GM19099 (cell line): Measurements from ENCODE around the gene SALL3.

Source experiments
- POLR2A ChIP-seq: IDR thresholded peaks from 3 replicates; pipeline ENCODE4 v1.6.1; 2011; ENCODE audit warnings: low read depth; ENCODE audit not compliant: insufficient read length; ENCODE audit errors: extremely low read depth

SALL3 gene

GRCh38 chr18:78983512-78983911 is 3.9 kb downstream of the SALL3 start:
- no peak for TF ChIP-seq POLR2A

GRCh38 chr18:78984941-78985784 is 5.5 kb downstream of the SALL3 start:
- TF ChIP-seq POLR2A, result no peak

GRCh38 chr18:78986018-78986481 is 6.4 kb downstream of the SALL3 start:
- TF ChIP-seq POLR2A, result no peak

GRCh38 chr18:78991446-78991845 is 11.8 kb downstream of the SALL3 start:
- no peak for TF ChIP-seq POLR2A

- TF ChIP-seq POLR2A, result no peak
These were observed 12.7 kb downstream of the SALL3 start for GRCh38 chr18:78992041-78993011.

GRCh38 chr18:78993014-78993926 is 13.7 kb downstream of the SALL3 start:
- TF ChIP-seq POLR2A, result no peak

- no peak for TF ChIP-seq POLR2A
These were observed 14.4 kb downstream of the SALL3 start for GRCh38 chr18:78994000-78994399.

- no peak for TF ChIP-seq POLR2A
These were observed 14.9 kb downstream of the SALL3 start for GRCh38 chr18:78994531-78994930.

GRCh38 chr18:78994977-78995582 is 15.5 kb downstream of the SALL3 start:
- no peak for TF ChIP-seq POLR2A

GRCh38 chr18:78995740-78996395 is 16.2 kb downstream of the SALL3 start:
- no peak for TF ChIP-seq POLR2A

GRCh38 chr18:78996741-78997490 is 17.3 kb downstream of the SALL3 start:
- TF ChIP-seq POLR2A, result no peak

- no peak for TF ChIP-seq POLR2A
These were observed 18.9 kb downstream of the SALL3 start for GRCh38 chr18:78998371-78999071.
